Activated CD8-positive, alpha-beta memory T cell treated with anti-CD3 and anti-CD28 coated beads, Interleukin-2, amount 50 U/mL, for 1 hour (primary cell): ENCODE results near the gene SUGCT.

Experiments
- DNase-seq: peaks from one replicate; pipeline ENCODE4 v3.0.0-alpha.2; 2020; ENCODE audit errors: extremely low read depth

The SUGCT gene

GRCh38 chr7:40526951-40527715 is 392.3 kb downstream of the SUGCT start:
- no peak for DNase-seq

GRCh38 chr7:40527723-40528122 is 392.9 kb downstream of the SUGCT start:
- DNase-seq, result no peak

- DNase-seq, result no peak
Measured at GRCh38 chr7:40530292-40530691, 395.5 kb downstream of the SUGCT start.

GRCh38 chr7:40531956-40532355 is 397.2 kb downstream of the SUGCT start:
- no peak for DNase-seq

- DNase-seq, result no peak
Measured at GRCh38 chr7:40535678-40536077, 400.9 kb downstream of the SUGCT start.

GRCh38 chr7:40536421-40536820 is 401.6 kb downstream of the SUGCT start:
- DNase-seq, result no peak

GRCh38 chr7:40538281-40538680 is 403.5 kb downstream of the SUGCT start:
- DNase-seq, result no peak

- no peak for DNase-seq
Measured at GRCh38 chr7:40541336-40541735, 406.5 kb downstream of the SUGCT start.

GRCh38 chr7:40542982-40543741 is 408.4 kb downstream of the SUGCT start:
- DNase-seq, result no peak

- DNase-seq, result no peak
Measured at GRCh38 chr7:40544221-40544723, 409.5 kb downstream of the SUGCT start.

- DNase-seq, result no peak
Measured at GRCh38 chr7:40544871-40545303, 410.1 kb downstream of the SUGCT start.

- no peak for DNase-seq
Measured at GRCh38 chr7:40545739-40546138, 410.9 kb downstream of the SUGCT start.

- DNase-seq, result no peak
Measured at GRCh38 chr7:40546616-40547501, 412.1 kb downstream of the SUGCT start.

GRCh38 chr7:40549372-40550039 is 414.7 kb downstream of the SUGCT start:
- DNase-seq, result no peak

- no peak for DNase-seq
Measured at GRCh38 chr7:40551685-40552576, 417.1 kb downstream of the SUGCT start.

- no peak for DNase-seq
Measured at GRCh38 chr7:40560672-40561071, 425.9 kb downstream of the SUGCT start.

- DNase-seq, result no peak
Measured at GRCh38 chr7:40566879-40567278, 432.1 kb downstream of the SUGCT start.

- no peak for DNase-seq
Measured at GRCh38 chr7:40569326-40569725, 434.5 kb downstream of the SUGCT start.

- DNase-seq, result no peak
Measured at GRCh38 chr7:40570223-40570622, 435.4 kb downstream of the SUGCT start.

GRCh38 chr7:40571796-40572195 is 437.0 kb downstream of the SUGCT start:
- no peak for DNase-seq
